NT2/D1 (cell line): ENCODE results near the gene MMRN2.
A peak's percentile ranks its signal among the peaks of the same experiment; 100 is the strongest.

Experiments
- DNase-seq: peaks from one replicate; pipeline ENCODE4 v3.0.0-alpha.2; 2011; ENCODE audit warnings: low read depth, low spot score
- H3K27me3 ChIP-seq: 2 replicates; pipeline ENCODE4 v1.6.0; 2011; ENCODE audit warnings: mild to moderate bottlenecking; ENCODE audit not compliant: insufficient read length, insufficient read depth
- H3K36me3 ChIP-seq: 2 replicates; pipeline ENCODE4 v1.6.1; 2011; ENCODE audit warnings: mild to moderate bottlenecking, low read length, mixed read lengths; ENCODE audit not compliant: insufficient read depth, insufficient read length
- H3K4me1 ChIP-seq: 2 replicates; pipeline ENCODE4 v1.5.1; 2011; ENCODE audit not compliant: insufficient read depth, insufficient read length
- H3K4me3 ChIP-seq: 2 replicates; pipeline ENCODE4 v1.5.1; 2011; ENCODE audit warnings: low read depth; ENCODE audit not compliant: insufficient read length
- H3K9ac ChIP-seq: 2 replicates; pipeline ENCODE4 v1.6.0; 2011; ENCODE audit warnings: low read depth; ENCODE audit not compliant: insufficient read length
- H3K9me3 ChIP-seq: 2 replicates; pipeline ENCODE4 v1.5.1; 2011; ENCODE audit warnings: mild to moderate bottlenecking, low read length; ENCODE audit not compliant: insufficient read depth
- SUZ12 ChIP-seq: IDR thresholded peaks from 2 replicates; pipeline ENCODE4 v1.6.1; 2011; ENCODE audit not compliant: insufficient read length, insufficient read depth; ENCODE audit errors: extremely low read depth
- YY1 ChIP-seq: IDR thresholded peaks from 2 replicates; pipeline ENCODE4 v1.6.1; 2011; ENCODE audit not compliant: insufficient read length, insufficient read depth
- ZNF274 ChIP-seq: IDR thresholded peaks from 2 replicates; pipeline ENCODE4 v1.6.1; 2011; ENCODE audit warnings: mild to moderate bottlenecking, low read depth, low read length

Gene MMRN2

DNA sequence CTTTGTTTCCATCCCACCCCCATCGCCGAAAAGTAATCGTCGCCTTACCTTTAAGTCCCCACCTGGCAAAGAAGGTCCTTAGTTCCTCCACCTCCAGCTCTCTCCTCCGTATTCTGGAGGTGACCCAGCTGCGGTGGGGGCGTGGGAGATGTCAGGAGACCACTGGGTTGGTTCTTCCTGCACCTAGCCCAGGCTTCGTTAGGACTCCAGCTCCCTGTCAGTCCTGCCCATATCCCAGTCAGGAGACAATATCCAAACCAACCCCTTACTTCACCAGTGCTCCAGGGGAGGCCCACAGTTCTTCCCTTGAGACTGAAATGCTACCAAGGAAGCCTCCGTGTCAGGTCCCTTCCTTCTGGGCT, 11.6 kb upstream of the MMRN2 start:
- H3K9me3 ChIP-seq: no peaks in the 10 kb centered on the region
- peaks cover 23% of the 10 kb centered on the region for H3K4me1 ChIP-seq
- no peak for DNase-seq
- H3K27me3 ChIP-seq: peaks cover 7% of the 10 kb centered on the region
- H3K36me3 ChIP-seq: no peaks in the 10 kb centered on the region
- no peak for TF ChIP-seq YY1
- TF ChIP-seq ZNF274: no peak
- no peak for TF ChIP-seq SUZ12
- H3K4me3 ChIP-seq: no peak overlapping the region
- H3K9ac ChIP-seq: peak overlapping the region; percentile 21

DNA sequence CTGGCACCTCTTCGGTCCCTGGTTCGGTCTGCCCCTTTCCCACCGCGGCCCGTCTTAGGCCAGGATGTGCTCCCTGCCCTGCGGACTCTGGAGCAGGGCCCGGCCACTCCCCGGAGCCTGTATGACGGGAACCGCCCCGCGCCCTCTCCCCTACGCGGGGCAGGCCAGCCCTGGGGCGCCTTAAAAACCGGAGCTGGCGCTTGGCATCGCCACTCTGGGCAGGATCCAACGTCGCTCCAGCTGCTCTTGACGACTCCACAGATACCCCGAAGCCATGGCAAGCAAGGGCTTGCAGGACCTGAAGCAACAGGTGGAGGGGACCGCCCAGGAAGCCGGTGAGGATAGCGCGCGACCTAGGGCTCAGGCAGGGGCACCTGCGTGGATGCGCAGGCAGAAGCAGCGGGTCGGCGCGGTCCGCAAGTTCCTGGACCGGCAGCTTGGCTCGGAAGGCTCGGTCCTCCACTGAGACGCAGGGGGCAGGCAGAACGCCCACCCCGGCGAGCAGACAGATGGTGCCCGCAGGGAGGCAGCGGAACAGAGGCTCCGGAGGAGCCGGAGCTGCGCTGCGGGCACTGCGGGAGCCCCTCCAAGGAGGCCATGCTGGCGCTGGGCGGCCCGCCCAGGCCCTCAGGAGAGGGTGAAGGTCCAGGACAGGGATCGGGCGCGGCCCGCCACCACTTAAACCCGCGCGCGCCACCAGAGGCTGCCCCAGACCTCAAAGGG, 11.0 kb upstream of the MMRN2 start, which contains the start of gene ADIRF:
Gene ADIRF, plus strand, starts transcription at position 212 of the 723 bp plus-strand sequence. Its CDS starts 63 bp downstream, at position 275.
- H3K9me3 ChIP-seq: no peaks in the 10 kb centered on the region
- H3K4me1 ChIP-seq: peaks cover 25% of the 10 kb centered on the region
- no peak for DNase-seq
- peak within 1 kb of the TSS; percentile 21 for H3K9ac ChIP-seq
- peaks cover 7% of the 10 kb centered on the region for H3K27me3 ChIP-seq
- no peaks in the 10 kb centered on the region for H3K36me3 ChIP-seq
- H3K4me3 ChIP-seq: no peak within 1 kb of the TSS
- TF ChIP-seq ZNF274: no peak
- no peak for TF ChIP-seq YY1
- no peak for TF ChIP-seq SUZ12

GRCh38 chr10:86967481-86967941, 10.1 kb upstream of the MMRN2 start:
- H3K9me3 ChIP-seq: no peaks in the 10 kb centered on the region
- H3K9ac ChIP-seq: no peak overlapping the region
- peaks cover 2% of the 10 kb centered on the region for H3K27me3 ChIP-seq
- TF ChIP-seq SUZ12 (no peak), ZNF274 (no peak), YY1 (no peak)
- H3K4me1 ChIP-seq: peaks cover 23% of the 10 kb centered on the region
- no peak for DNase-seq
- no peak overlapping the region for H3K4me3 ChIP-seq
- no peaks in the 10 kb centered on the region for H3K36me3 ChIP-seq

GRCh38 chr10:86965986-86966654, 8.7 kb upstream of the MMRN2 start:
- TF ChIP-seq YY1: no peak
- TF ChIP-seq SUZ12: no peak
- no peak for TF ChIP-seq ZNF274
- peak overlapping the region; percentile 69 for H3K9ac ChIP-seq
- H3K4me1 ChIP-seq: peaks cover 30% of the 10 kb centered on the region
- H3K4me3 ChIP-seq: no peak overlapping the region
- H3K27me3 ChIP-seq: no peaks in the 10 kb centered on the region
- no peaks in the 10 kb centered on the region for H3K36me3 ChIP-seq
- no peaks in the 10 kb centered on the region for H3K9me3 ChIP-seq
- no peak for DNase-seq

GRCh38 chr10:86964847-86965190, 7.4 kb upstream of the MMRN2 start:
- no peak overlapping the region for H3K4me3 ChIP-seq
- H3K4me1 ChIP-seq: peaks cover 39% of the 10 kb centered on the region
- TF ChIP-seq YY1 (no peak), ZNF274 (no peak), SUZ12 (no peak)
- H3K9ac ChIP-seq: no peak overlapping the region
- H3K36me3 ChIP-seq: no peaks in the 10 kb centered on the region
- H3K27me3 ChIP-seq: no peaks in the 10 kb centered on the region
- no peaks in the 10 kb centered on the region for H3K9me3 ChIP-seq
- DNase-seq: no peak

DNA sequence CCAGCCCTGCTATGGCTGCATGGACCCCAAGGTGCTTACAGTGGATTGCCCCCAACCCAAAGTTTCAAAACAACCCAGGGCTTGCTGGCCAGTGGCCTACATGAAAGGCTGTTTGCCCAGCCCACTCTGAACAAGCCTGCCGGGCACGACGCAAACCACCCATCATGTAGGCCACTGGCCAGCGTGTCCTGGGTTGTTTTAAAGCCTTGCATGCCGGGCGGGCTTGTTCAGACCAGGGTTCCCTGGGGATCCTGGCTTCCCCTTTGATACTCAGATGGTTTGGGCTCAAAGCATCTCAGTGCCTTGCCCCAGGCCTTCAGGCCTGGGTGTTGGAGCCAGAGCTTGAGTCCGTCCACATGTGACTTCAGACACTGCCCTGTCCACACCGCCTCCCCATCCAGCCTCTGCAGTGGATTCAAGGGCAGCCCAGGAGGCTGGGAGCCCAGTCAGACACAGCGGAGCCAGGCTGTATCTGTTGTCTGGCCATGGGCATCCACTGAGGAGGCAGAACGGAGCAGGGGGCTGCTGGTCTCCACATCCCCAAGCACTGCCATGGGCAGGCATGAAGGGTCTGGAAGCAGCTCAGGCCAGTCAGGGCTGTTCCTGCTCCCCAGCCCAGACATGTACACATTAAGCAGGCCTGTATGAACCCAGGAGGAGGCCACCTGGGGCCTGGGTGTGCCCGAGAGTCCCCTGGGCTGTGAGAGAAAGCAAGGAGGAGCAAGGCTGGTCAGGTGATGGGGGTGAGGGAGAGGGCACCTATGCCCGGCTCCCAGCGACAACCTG, 6.8 kb upstream of the MMRN2 start:
- Histone ChIP-seq H3K9ac (no peak overlapping the region), H3K36me3 (no peaks in the 10 kb centered on the region), H3K9me3 (no peaks in the 10 kb centered on the region), H3K4me3 (no peak overlapping the region), H3K27me3 (no peaks in the 10 kb centered on the region), H3K4me1 (peaks cover 43% of the 10 kb centered on the region)
- TF ChIP-seq SUZ12 (no peak), YY1 (no peak), ZNF274 (no peak)
- DNase-seq: no peak
